DOHH2 (cell line): ENCODE measurements around the gene TMEM69.

Experiments used
- EZH2phosphoT487 ChIP-seq: fragments of 200-600 bp; sonication (generic); IDR thresholded peaks from 2 replicates; pipeline ENCODE4 v1.6.1; 2017; ENCODE audit warnings: borderline replicate concordance, mild to moderate bottlenecking, antibody characterized with exemption, low read length, moderate library complexity, mixed read lengths
- TF ChIP-seq, protein P1 (sequence below): fragments of 200-600 bp; sonication (generic); IDR thresholded peaks from one replicate; pipeline ENCODE4 v1.5.1; 2014; ENCODE audit warnings: antibody characterized with exemption, mild to moderate bottlenecking, low read depth, low read length; ENCODE audit not compliant: poor library complexity, severe bottlenecking

DNA sequence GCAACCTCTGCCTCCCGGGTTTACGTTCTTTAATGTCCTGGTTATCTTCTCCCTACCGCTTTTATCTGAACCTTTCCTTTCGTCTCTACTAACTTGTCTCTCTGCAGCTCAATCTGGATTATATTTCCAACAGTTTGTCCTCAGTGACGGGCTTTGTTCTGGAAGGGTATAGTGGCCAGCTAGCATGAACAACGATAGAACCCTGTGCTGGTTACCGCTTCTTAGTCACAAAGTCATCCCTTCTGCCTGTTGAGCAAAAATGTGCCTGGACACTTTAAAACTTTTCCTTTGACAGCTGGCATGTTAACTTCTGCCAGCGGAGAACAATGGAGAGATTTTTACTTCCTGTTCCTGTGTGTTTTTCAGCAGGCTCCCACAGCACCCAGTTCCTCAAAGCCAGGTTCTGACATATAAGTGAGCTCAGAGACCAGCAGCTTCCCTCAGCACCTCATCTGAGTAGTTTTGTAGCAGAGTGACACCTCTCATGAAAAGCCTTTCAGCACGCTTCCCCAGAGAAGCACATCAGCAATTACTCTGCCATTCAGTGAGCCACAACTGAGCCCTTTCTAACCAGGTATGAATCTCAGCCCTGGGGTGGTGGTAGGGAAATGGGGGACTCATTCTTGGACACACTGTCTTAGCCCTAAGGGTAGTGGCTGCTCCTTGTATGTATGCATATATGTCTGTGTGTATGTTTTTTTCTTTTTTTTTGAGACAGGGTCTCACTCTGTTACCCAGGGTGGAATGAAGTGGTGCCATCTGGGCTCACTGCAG is 40.5 kb upstream of the TMEM69 start:
- TF ChIP-seq, protein P1, sequence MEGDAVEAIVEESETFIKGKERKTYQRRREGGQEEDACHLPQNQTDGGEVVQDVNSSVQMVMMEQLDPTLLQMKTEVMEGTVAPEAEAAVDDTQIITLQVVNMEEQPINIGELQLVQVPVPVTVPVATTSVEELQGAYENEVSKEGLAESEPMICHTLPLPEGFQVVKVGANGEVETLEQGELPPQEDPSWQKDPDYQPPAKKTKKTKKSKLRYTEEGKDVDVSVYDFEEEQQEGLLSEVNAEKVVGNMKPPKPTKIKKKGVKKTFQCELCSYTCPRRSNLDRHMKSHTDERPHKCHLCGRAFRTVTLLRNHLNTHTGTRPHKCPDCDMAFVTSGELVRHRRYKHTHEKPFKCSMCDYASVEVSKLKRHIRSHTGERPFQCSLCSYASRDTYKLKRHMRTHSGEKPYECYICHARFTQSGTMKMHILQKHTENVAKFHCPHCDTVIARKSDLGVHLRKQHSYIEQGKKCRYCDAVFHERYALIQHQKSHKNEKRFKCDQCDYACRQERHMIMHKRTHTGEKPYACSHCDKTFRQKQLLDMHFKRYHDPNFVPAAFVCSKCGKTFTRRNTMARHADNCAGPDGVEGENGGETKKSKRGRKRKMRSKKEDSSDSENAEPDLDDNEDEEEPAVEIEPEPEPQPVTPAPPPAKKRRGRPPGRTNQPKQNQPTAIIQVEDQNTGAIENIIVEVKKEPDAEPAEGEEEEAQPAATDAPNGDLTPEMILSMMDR: no peak
- TF ChIP-seq EZH2phosphoT487: no peak
